GM12801 (cell line): ENCODE measurements around the gene ABL2.

Experiments used
- CTCF ChIP-seq: IDR thresholded peaks from one replicate; pipeline ENCODE4 v1.5.1; 2011; ENCODE audit warnings: control low read depth; ENCODE audit not compliant: insufficient read length; ENCODE audit errors: extremely low read depth

ABL2 gene

GRCh38 chr1:179187043-179187442, 42.4 kb downstream of the ABL2 start:
- no peak for TF ChIP-seq CTCF

GRCh38 chr1:179184403-179184802, 45.1 kb downstream of the ABL2 start:
- TF ChIP-seq CTCF, result no peak

- TF ChIP-seq CTCF, result no peak
Measured at GRCh38 chr1:179183857-179184256, 45.6 kb downstream of the ABL2 start.

- TF ChIP-seq CTCF, result no peak
Measured at GRCh38 chr1:179178950-179179349, 50.5 kb downstream of the ABL2 start.

- no peak for TF ChIP-seq CTCF
Measured at GRCh38 chr1:179178183-179178582, 51.3 kb downstream of the ABL2 start.

- TF ChIP-seq CTCF, result no peak
Measured at GRCh38 chr1:179177615-179178014, 51.9 kb downstream of the ABL2 start.

- no peak for TF ChIP-seq CTCF
Measured at GRCh38 chr1:179177182-179177581, 52.3 kb downstream of the ABL2 start.
